ENCODE measurements around the gene SLC2A1. TPM values are rescaled to one million over a fixed set of nuclear protein-coding genes. Genes with fewer than 3 reads are reported as not detected.

Gene SLC2A1
- total RNA-seq, 1 experiment from 2014 or later, result 83.8 TPM

DNA sequence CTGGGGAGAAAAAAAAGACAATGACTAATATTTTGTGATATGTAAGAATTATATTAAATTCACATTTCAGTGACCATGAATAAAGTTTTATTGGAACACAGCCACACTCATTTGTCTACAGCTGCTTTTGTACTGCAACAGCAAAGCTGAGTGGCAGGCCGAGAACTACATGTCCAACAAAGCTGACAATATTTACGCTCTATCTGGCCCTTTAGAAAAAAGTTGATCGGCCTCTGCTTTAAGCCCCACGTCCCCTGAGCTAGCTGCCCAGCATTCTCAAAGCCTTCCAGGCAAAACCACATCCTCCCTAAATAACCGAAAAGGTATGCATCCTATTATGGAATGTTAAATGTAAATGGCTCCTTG, 8.6 kb downstream of the SLC2A1 start:
- Histone ChIP-seq H3K9ac (ENCODE audit: low read length) (no peak overlapping the region), H3K27me3 (ENCODE audit: low read length) (no peaks in the 10 kb centered on the region), H2AFZ (ENCODE audit: low read length) (no peak overlapping the region), H3K79me2 (ENCODE audit: low read length) (peaks cover 99% of the 10 kb centered on the region), H3K27ac (ENCODE audit: low read length) (no peak overlapping the region), H3K4me1 (ENCODE audit: low read length) (peaks cover 90% of the 10 kb centered on the region), H3K9me2 (replicated peaks; ENCODE audit: insufficient read depth, low read length) (no peaks in the 10 kb centered on the region), H4K20me1 (ENCODE audit: insufficient read depth, low read depth, low read length) (peaks cover 95% of the 10 kb centered on the region), H3K36me3 (ENCODE audit: insufficient read depth, low read length) (peaks cover 14% of the 10 kb centered on the region; the same call in 1 of the 2 replicates), H3K9me3 (ENCODE audit: low read length) (no peaks in the 10 kb centered on the region), H3K4me2 (ENCODE audit: low read depth, low read length, poor library complexity, severe bottlenecking) (no peak overlapping the region), H3K4me3 (ENCODE audit: low read length) (no peak overlapping the region)
- no peak for DNase-seq

DNA sequence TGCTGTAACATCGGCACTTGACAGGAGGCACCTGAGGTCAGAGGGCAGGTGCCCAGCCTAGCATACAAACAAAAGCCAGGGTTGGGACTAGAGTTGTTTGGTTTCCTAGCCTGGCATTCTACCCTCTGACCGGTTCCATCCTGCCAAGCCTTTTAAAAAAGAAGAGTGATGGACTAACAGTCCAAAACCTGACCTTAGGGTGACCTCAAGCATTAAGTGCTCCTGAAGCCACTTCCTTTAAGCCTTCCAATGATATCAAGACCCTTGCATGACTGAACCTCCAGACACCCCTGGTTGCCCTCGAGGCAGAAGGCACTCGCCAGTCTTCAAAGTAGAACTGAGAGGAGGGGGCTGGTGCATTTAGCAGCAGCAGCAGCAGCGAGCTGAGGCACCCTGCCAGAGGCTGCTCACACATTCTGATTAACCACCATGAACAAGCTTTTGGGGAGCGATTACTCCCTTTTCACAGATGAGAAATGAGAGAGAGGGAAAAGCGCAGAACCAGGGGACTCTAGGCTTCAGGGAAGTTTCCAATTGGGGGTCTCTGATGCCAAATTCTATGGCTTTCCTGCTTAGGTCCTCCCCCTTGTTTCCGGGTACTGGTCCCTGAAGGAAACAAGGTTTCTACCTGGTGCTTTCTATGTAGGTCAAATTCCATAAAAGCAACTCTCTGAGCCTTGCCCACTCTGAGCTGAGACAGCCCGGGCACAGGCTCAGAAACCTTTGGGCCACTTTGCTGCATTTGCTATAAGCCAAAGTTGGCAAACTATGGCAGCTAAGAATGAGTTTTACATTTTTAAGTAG, 9.2 kb downstream of the SLC2A1 start:
- Histone ChIP-seq H3K4me3 (ENCODE audit: low read length) (no peak overlapping the region), H3K9ac (ENCODE audit: low read length) (no peak overlapping the region), H2AFZ (ENCODE audit: low read length) (no peak overlapping the region), H3K27me3 (ENCODE audit: low read length) (no peaks in the 10 kb centered on the region), H3K4me1 (ENCODE audit: low read length) (peaks cover 90% of the 10 kb centered on the region), H3K27ac (ENCODE audit: low read length) (no peak overlapping the region), H4K20me1 (ENCODE audit: insufficient read depth, low read depth, low read length) (peaks cover 95% of the 10 kb centered on the region), H3K36me3 (ENCODE audit: insufficient read depth, low read length) (peaks cover 10% of the 10 kb centered on the region; the same call in 1 of the 2 replicates), H3K9me3 (ENCODE audit: low read length) (no peaks in the 10 kb centered on the region), H3K9me2 (replicated peaks; ENCODE audit: insufficient read depth, low read length) (no peaks in the 10 kb centered on the region), H3K79me2 (ENCODE audit: low read length) (peaks cover 99% of the 10 kb centered on the region), H3K4me2 (ENCODE audit: low read depth, low read length, poor library complexity, severe bottlenecking) (no peak overlapping the region)
- no peak for DNase-seq

DNA sequence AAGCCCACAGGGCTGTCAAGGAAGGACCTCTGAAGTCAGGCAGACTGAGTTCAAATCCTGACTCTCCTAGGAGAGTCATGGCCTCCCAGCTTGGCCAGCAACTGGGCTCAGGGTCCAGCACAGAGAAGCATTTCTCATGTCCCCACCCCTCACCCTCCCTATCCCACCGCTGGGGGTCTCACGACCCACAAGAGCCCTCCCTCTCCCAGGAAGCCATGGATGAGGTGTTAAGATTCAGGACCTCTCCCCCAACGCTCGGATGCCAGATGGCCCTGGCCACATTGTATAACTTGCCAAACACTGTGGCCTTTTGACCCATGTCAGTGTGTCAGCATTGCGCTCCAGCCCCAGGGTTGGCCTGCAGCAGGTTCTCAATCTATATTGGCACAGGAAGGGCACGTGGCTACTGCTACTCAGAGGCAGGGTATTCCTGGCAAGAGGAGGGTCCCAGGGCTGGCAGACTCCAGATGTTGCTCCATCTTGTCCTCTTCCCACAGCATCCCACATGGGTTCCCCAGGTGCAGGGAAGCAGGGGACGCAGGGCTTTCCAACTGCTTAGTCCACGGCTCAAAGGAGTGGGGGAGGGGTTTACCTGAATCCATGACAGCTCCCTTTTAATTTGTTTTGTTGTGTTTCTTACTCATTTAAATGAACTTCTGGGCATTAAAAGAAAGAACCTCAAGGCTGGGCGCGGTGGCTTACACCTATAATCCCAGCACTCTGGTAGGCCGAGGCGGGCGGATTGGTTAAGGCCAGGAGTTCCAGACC, 10.5 kb downstream of the SLC2A1 start:
- Histone ChIP-seq H3K36me3 (ENCODE audit: insufficient read depth, low read length) (peaks cover 18% of the 10 kb centered on the region), H2AFZ (ENCODE audit: low read length) (no peak overlapping the region), H3K9me3 (ENCODE audit: low read length) (no peaks in the 10 kb centered on the region), H3K9ac (ENCODE audit: low read length) (no peak overlapping the region), H4K20me1 (ENCODE audit: insufficient read depth, low read depth, low read length) (peaks cover 96% of the 10 kb centered on the region), H3K4me1 (ENCODE audit: low read length) (peaks cover 92% of the 10 kb centered on the region), H3K27ac (ENCODE audit: low read length) (no peak overlapping the region), H3K9me2 (replicated peaks; ENCODE audit: insufficient read depth, low read length) (no peaks in the 10 kb centered on the region), H3K79me2 (ENCODE audit: low read length) (peaks cover 99% of the 10 kb centered on the region), H3K27me3 (ENCODE audit: low read length) (no peaks in the 10 kb centered on the region), H3K4me2 (ENCODE audit: low read depth, low read length, poor library complexity, severe bottlenecking) (no peak overlapping the region), H3K4me3 (ENCODE audit: low read length) (no peak overlapping the region)
- DNase-seq, result no peak

DNA sequence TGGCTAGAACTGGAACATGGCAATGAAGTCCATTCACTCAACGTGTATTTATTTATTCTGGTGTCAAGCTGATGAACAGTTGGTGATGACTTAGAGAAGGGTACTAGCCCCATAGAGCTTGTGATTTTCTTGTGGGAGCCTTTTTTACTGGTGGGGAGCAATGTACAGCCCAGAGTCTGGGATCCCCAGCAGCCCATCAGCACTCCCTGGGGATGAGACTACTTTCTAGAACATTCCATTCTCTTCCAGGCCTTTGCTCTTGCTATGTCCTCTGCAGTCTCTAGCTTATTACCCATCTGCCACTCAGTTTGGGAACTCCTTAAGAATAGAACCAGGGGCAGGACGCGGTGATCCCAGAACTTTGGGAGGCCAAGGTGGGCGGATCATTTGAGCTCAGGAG, 11.6 kb downstream of the SLC2A1 start:
- Histone ChIP-seq H3K4me3 (ENCODE audit: low read length) (no peak overlapping the region), H3K9ac (ENCODE audit: low read length) (no peak overlapping the region), H3K36me3 (ENCODE audit: insufficient read depth, low read length) (peaks cover 28% of the 10 kb centered on the region), H3K4me2 (ENCODE audit: low read depth, low read length, poor library complexity, severe bottlenecking) (no peak overlapping the region), H3K27me3 (ENCODE audit: low read length) (no peaks in the 10 kb centered on the region), H3K27ac (ENCODE audit: low read length) (no peak overlapping the region), H3K79me2 (ENCODE audit: low read length) (peaks cover 99% of the 10 kb centered on the region), H2AFZ (ENCODE audit: low read length) (no peak overlapping the region), H3K9me3 (ENCODE audit: low read length) (no peaks in the 10 kb centered on the region), H3K4me1 (ENCODE audit: low read length) (peaks cover 92% of the 10 kb centered on the region), H3K9me2 (replicated peaks; ENCODE audit: insufficient read depth, low read length) (no peaks in the 10 kb centered on the region), H4K20me1 (ENCODE audit: insufficient read depth, low read depth, low read length) (peaks cover 96% of the 10 kb centered on the region)
- no peak for DNase-seq

- Histone ChIP-seq H3K9me2 (replicated peaks; ENCODE audit: insufficient read depth, low read length) (no peaks in the 10 kb centered on the region), H3K4me2 (ENCODE audit: low read depth, low read length, poor library complexity, severe bottlenecking) (no peak overlapping the region), H3K9ac (ENCODE audit: low read length) (peak overlapping the region; percentile 15; the same call in 1 of the 2 replicates), H3K27me3 (ENCODE audit: low read length) (no peaks in the 10 kb centered on the region), H3K4me3 (ENCODE audit: low read length) (no peak overlapping the region), H3K4me1 (ENCODE audit: low read length) (peaks cover 91% of the 10 kb centered on the region), H3K9me3 (ENCODE audit: low read length) (no peaks in the 10 kb centered on the region), H4K20me1 (ENCODE audit: insufficient read depth, low read depth, low read length) (peaks cover 96% of the 10 kb centered on the region), H3K79me2 (ENCODE audit: low read length) (peaks cover 99% of the 10 kb centered on the region), H3K27ac (ENCODE audit: low read length) (no peak overlapping the region), H2AFZ (ENCODE audit: low read length) (no peak overlapping the region), H3K36me3 (ENCODE audit: insufficient read depth, low read length) (peaks cover 31% of the 10 kb centered on the region)
- no peak for DNase-seq
Measured at GRCh38 chr1:42946120-42946898, 12.4 kb downstream of the SLC2A1 start.

GRCh38 chr1:42945164-42945563, 13.5 kb downstream of the SLC2A1 start:
- peaks cover 93% of the 10 kb centered on the region for H4K20me1 ChIP-seq (ENCODE audit: insufficient read depth, low read depth, low read length)
- H3K36me3 ChIP-seq (ENCODE audit: insufficient read depth, low read length), result peaks cover 29% of the 10 kb centered on the region
- H3K79me2 ChIP-seq (ENCODE audit: low read length), result peaks cover 98% of the 10 kb centered on the region

DNA sequence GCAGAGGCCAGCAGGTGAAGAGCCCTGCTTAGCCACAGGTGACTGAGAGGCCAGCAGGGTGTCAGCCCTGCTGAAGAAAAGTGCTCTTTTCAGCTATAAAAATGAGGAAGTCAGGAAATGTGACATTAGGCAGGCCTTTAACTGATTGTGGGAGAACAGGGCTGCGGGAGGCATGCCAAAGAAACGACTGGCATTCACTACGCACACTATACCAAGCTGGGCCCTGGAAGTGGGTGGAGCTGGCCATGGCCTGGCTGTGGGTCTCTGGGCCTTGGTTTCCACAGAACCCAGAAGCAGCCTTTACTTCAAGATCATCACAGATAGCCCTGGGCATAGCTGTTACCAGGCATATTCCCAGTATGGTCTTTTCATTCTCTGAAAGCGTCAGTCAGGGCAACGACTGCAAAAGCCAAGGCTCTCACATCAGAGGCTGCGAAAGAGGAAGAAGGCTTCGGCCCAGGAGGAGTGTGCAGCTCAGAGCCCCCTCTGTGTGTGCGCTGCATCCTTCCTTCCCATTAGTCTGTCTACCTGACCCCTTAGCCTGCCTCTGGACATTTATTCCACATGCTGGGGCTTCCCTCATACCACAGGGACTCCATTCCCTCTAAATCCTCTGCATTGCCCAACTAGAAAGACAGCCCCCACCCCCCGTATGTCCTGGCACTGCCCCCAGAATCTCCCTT, 14.3 kb downstream of the SLC2A1 start:
- Histone ChIP-seq H2AFZ (ENCODE audit: low read length) (no peak overlapping the region), H3K4me1 (ENCODE audit: low read length) (peaks cover 89% of the 10 kb centered on the region), H3K27ac (ENCODE audit: low read length) (no peak overlapping the region), H4K20me1 (ENCODE audit: insufficient read depth, low read depth, low read length) (peaks cover 90% of the 10 kb centered on the region), H3K9me2 (replicated peaks; ENCODE audit: insufficient read depth, low read length) (no peaks in the 10 kb centered on the region), H3K27me3 (ENCODE audit: low read length) (no peaks in the 10 kb centered on the region), H3K79me2 (ENCODE audit: low read length) (peaks cover 96% of the 10 kb centered on the region), H3K4me3 (ENCODE audit: low read length) (no peak overlapping the region), H3K36me3 (ENCODE audit: insufficient read depth, low read length) (peaks cover 29% of the 10 kb centered on the region), H3K4me2 (ENCODE audit: low read depth, low read length, poor library complexity, severe bottlenecking) (no peak overlapping the region), H3K9ac (ENCODE audit: low read length) (no peak overlapping the region), H3K9me3 (ENCODE audit: low read length) (no peaks in the 10 kb centered on the region)
- DNase-seq, result no peak

More at GRCh38 chr1:42945164-42945563, 13.5 kb downstream of the SLC2A1 start:
- no peak overlapping the region for H3K27ac ChIP-seq (ENCODE audit: low read length)
- H3K9me2 ChIP-seq (replicated peaks; ENCODE audit: insufficient read depth, low read length), result no peaks in the 10 kb centered on the region
- H2AFZ ChIP-seq (ENCODE audit: low read length), result no peak overlapping the region
- H3K9me3 ChIP-seq (ENCODE audit: low read length), result no peaks in the 10 kb centered on the region
- no peak for DNase-seq
- peaks cover 90% of the 10 kb centered on the region for H3K4me1 ChIP-seq (ENCODE audit: low read length)
- no peak overlapping the region for H3K9ac ChIP-seq (ENCODE audit: low read length)
- H3K4me3 ChIP-seq (ENCODE audit: low read length), result no peak overlapping the region
- H3K4me2 ChIP-seq (ENCODE audit: low read depth, low read length, poor library complexity, severe bottlenecking), result no peak overlapping the region
- no peaks in the 10 kb centered on the region for H3K27me3 ChIP-seq (ENCODE audit: low read length)
